AG09309 (cell line): ENCODE measurements around the gene EEF2KMT.
A peak's percentile ranks its signal among the peaks of the same experiment; 100 is the strongest.
"Not testable (repeated sequence)": the region's sequence is repeated elsewhere in the genome, so short reads cannot be mapped to it uniquely, and the experiment has no call there.

Experiments
- DNase-seq: peaks from one replicate; pipeline ENCODE4 v3.0.0-alpha.2; 2010; ENCODE audit warnings: low read depth
- H3K4me3 ChIP-seq: 2 replicates; pipeline ENCODE4 v1.5.1; 2011; ENCODE audit warnings: mild to moderate bottlenecking, low read depth, low read length, moderate library complexity; ENCODE audit not compliant: control insufficient read depth
- TF ChIP-seq, protein P1 (sequence below): IDR thresholded peaks from 2 replicates; pipeline ENCODE4 v1.5.1; 2011; ENCODE audit warnings: mild to moderate bottlenecking, low read depth, low read length, inconsistent platforms; ENCODE audit not compliant: insufficient read depth, control insufficient read depth; ENCODE audit errors: missing control alignments

Gene EEF2KMT

DNA sequence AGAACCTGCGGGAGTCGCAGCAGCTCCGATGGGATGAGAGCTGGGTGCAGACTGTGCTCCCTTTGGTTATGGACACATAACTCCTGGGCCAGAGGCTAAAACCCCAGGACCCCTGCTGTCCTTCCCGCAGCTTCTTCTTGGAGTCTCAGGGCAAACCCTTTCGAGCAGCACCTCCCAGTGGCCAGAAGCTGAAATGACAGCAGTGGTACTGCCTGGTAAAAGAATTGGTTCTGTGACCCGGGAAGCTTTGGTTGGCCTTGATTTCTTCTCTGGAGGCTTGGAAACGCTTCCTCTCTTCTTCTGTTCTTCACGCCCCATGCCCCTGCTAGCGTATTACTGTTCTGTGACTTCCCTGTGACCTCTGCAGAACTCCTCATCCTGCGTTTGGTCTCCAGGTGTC is 12.8 kb downstream of the EEF2KMT start:
- DNase-seq, H3K4me3 ChIP-seq: not testable (repeated sequence)
- TF ChIP-seq, protein P1, sequence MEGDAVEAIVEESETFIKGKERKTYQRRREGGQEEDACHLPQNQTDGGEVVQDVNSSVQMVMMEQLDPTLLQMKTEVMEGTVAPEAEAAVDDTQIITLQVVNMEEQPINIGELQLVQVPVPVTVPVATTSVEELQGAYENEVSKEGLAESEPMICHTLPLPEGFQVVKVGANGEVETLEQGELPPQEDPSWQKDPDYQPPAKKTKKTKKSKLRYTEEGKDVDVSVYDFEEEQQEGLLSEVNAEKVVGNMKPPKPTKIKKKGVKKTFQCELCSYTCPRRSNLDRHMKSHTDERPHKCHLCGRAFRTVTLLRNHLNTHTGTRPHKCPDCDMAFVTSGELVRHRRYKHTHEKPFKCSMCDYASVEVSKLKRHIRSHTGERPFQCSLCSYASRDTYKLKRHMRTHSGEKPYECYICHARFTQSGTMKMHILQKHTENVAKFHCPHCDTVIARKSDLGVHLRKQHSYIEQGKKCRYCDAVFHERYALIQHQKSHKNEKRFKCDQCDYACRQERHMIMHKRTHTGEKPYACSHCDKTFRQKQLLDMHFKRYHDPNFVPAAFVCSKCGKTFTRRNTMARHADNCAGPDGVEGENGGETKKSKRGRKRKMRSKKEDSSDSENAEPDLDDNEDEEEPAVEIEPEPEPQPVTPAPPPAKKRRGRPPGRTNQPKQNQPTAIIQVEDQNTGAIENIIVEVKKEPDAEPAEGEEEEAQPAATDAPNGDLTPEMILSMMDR, result peak; percentile 63

DNA sequence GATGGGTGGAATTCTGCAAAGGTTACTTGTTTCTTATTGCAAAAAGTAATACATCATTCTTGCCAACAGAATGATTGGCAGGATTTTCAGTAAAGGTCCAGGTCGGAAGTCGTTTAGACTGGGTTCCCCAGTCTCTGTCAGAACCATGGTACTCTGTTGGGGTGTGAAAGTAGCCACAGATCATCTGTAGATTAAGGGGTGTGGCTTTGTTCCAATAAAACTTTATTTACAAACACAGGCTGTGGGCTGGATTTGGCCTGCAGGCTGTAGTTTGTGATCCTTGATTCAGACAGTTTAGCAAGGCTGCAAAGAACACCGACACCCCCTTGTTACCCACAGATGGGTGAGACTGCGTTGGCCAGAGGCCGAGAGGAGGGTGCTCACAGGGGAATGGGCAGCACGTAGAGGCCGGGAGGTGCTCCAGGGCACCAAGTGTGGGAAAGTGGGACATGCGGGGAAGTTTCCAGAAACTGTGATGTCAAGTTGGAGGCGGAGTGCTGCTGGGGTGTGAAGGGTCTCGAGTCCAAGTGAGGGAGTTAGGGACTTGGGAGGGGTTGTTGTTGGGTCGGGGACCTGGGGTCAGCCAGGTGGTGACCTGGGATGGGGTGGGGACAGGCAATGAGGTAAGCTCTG is 13.4 kb downstream of the EEF2KMT start:
- H3K4me3 ChIP-seq, DNase-seq: not testable (repeated sequence)

DNA sequence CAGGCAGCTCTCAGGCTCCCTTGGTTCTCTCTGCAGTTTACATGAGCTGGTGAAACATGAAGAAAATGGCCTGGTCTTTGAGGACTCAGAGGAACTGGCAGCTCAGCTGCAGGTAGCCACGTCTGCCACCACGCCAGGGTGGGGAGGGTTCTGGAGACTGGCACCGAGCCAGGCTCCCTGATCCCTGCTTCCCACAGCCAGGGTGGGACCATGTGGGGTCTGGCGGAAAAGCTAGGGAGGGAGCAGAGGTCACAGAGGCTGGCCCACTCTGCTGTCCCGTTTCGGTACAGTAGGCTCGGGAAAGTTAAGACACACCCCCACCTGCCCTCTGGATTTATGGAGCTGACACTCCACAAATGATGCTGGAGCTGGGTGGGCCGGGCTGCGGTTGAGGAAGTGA is 13.9 kb downstream of the EEF2KMT start:
- not testable (repeated sequence) for DNase-seq, H3K4me3 ChIP-seq

DNA sequence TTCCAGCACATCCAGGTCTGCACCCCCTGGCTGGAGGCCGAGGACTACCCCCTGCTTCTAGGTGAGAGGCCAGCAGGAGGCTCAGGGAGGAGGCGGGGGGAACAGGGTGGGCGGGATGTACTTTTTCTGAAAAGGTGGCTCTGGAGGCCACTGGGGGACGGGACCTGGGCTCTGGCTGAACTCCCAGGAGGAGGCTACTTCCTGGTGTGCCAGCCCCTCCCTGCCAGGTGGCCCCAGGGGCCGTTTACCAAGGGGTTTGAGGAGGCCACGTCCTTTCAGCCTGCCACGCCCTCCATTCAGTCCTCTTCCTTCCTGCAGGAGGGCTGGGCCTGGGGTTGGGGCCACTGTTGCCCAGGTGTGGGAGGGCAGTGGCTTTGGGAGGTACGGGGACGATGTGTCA is 16.6 kb downstream of the EEF2KMT start:
- not testable (repeated sequence) for DNase-seq

DNA sequence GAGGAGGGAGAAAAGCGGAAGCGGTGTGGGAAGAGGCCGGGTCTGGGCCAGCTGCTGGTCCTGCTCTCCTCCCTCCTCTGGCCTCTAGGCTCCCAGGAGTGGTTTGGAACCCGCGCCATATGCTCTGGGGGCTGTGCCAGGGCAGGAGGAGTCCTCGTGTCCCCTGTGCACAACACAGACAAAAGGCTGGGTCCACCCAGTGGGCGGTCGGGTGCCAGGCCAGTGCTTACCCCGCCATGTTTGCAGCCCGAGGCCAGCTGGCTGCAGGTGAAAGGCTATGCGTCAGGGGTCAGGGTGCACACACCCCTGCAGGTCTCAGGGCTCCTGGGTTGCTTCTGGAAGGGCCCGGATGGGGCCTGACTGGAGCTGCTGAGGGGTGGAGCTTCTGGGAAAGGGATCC is 17.1 kb downstream of the EEF2KMT start:
- DNase-seq, H3K4me3 ChIP-seq: not testable (repeated sequence)

More for the DNA sequence above, 16.6 kb downstream of the EEF2KMT start:
- H3K4me3 ChIP-seq, result not testable (repeated sequence)

DNA sequence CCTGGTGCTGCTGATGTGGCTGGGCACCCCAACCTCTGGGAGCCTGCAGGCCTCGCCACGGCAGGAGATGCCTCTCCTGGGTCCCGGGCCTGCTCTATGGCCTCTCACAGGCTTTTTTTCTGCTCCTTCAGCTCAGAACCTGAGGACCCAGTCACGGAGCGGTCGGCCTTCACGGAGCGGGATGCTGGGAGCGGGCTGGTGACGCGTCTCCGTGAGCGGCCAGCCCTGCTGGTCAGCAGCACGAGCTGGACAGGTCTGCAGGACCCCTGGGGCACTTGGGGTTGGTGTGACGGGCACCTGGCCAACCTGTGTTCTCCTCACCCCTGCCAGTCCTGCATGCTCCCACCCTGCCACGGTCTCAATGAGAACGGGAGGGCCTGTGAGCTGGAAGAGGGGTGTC is 19.0 kb downstream of the EEF2KMT start:
- H3K4me3 ChIP-seq, result no peak overlapping the region
- TF ChIP-seq, protein P1, result no peak
- no peak for DNase-seq

DNA sequence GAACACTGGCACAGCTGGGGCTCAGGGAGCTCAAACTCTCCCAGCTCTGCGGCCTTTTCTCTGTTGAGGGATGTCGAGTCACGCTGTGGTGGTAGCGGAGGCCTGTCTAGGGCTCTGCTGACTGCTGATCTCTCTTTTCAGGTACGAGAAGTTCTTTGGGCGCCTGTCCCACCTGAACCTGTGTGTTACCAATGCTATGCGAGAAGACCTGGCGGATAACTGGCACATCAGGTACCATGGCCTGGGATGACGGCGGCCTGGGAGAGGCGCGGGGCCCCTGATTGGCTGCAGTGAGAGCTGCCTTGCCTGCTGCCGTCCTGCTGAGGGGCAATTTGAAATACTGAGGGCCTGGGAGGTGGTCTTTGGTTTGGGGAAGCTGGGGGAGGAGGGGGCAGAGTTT is 20.3 kb downstream of the EEF2KMT start:
- no peak for DNase-seq
- H3K4me3 ChIP-seq, result no peak overlapping the region
- TF ChIP-seq, protein P1, result no peak

DNA sequence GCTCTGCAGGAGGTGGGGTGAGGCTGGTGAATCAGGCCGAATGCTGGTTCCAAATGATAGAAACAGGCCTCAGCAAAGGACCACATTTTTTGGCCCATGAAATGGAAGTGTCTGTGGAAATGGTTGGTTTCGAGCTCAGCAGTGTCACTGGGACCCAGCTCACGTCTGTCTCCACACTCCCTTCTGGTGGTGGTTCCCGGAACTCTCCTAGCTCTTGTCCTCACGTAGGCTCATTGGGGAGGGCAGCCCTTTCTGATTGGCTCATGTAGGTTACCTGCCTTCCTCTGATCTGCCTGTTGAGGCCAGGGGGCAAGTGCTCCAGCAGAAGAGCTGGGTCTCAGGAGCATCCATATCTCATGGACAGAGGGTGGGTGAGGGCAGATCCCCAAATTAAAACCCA is 22.0 kb downstream of the EEF2KMT start:
- H3K4me3 ChIP-seq, result no peak overlapping the region
- TF ChIP-seq, protein P1, result no peak
- no peak for DNase-seq

DNA sequence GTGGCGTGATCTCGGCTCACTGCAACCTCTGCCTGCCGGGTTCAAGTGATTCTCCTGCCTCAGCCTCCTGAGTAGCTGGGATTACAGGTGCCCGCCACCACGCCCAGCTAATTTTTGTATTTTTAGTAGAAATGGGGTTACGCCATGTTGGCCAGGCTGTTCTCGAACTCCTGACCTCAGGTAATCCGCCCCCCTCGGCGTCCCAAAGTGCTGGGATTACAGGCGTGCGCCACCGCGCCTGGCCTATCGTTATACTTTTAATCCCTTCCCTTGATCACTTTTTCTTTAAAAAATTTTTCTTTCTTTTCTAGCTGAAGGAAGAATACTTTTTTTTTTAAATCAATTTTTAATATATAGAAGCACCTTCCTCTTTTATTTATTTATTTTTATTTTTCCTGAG is 23.8 kb downstream of the EEF2KMT start:
- H3K4me3 ChIP-seq, DNase-seq: not testable (repeated sequence)

DNA sequence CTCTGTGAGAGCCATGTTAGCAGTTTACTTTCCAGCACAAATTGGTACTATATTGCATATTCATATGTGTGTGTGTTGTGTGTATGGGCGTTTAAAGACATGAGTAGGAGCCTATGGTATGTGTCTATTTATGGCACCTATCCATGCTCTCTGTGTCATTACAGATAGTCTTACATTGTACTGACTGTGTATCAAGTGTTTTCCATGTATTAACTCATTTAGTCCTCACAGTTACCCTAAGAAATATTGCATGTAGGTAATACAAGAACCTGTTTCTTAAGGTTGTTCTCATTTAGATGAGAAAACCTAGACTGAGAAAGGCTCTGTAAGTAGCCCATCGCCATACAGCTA is 24.3 kb downstream of the EEF2KMT start:
- no peak for DNase-seq
- TF ChIP-seq, protein P1, result no peak

More for the DNA sequence above, 24.3 kb downstream of the EEF2KMT start:
- H3K4me3 ChIP-seq, result no peak overlapping the region
